HS-27A (cell line): ENCODE measurements around the gene TIFAB.

Source experiments
- DNase-seq: peaks from one replicate; pipeline ENCODE4 v3.0.0-alpha.2; 2012; ENCODE audit warnings: low read depth, missing footprints

TIFAB gene

GRCh38 chr5:135481909-135482311, 29.8 kb upstream of the TIFAB start:
- no peak for DNase-seq

GRCh38 chr5:135481387-135481786, 29.2 kb upstream of the TIFAB start:
- DNase-seq, result no peak

GRCh38 chr5:135480511-135480910, 28.4 kb upstream of the TIFAB start:
- DNase-seq, result no peak

- no peak for DNase-seq
Observed at GRCh38 chr5:135478938-135479337, 26.8 kb upstream of the TIFAB start.

- DNase-seq, result no peak
Observed at GRCh38 chr5:135477613-135478066, 25.5 kb upstream of the TIFAB start.

GRCh38 chr5:135476615-135477581, 24.7 kb upstream of the TIFAB start:
- DNase-seq, result no peak

- no peak for DNase-seq
Observed at GRCh38 chr5:135473956-135474670, 22.0 kb upstream of the TIFAB start.

GRCh38 chr5:135472141-135472540, 20.0 kb upstream of the TIFAB start:
- no peak for DNase-seq

GRCh38 chr5:135471726-135472125, 19.6 kb upstream of the TIFAB start:
- DNase-seq, result no peak

- no peak for DNase-seq
Observed at GRCh38 chr5:135469911-135470310, 17.8 kb upstream of the TIFAB start.

GRCh38 chr5:135468541-135468940, 16.4 kb upstream of the TIFAB start:
- no peak for DNase-seq

- no peak for DNase-seq
Observed at GRCh38 chr5:135467871-135468485, 15.8 kb upstream of the TIFAB start.

GRCh38 chr5:135467051-135467625, 15.0 kb upstream of the TIFAB start:
- DNase-seq, result no peak

GRCh38 chr5:135466178-135467050, 14.3 kb upstream of the TIFAB start:
- no peak for DNase-seq

GRCh38 chr5:135465391-135466122, 13.4 kb upstream of the TIFAB start:
- DNase-seq, result no peak

- DNase-seq, result no peak
Observed at GRCh38 chr5:135462304-135462703, 10.2 kb upstream of the TIFAB start.

- DNase-seq, result no peak
Observed at GRCh38 chr5:135461481-135462151, 9.5 kb upstream of the TIFAB start.

GRCh38 chr5:135460246-135461033, 8.3 kb upstream of the TIFAB start:
- DNase-seq, result no peak

GRCh38 chr5:135458921-135459331, 6.8 kb upstream of the TIFAB start:
- DNase-seq, result peak; percentile 41
